Fibroblast of lung (primary cell): ENCODE measurements around the gene KIAA0232. TPM values are rescaled to one million over a fixed set of nuclear protein-coding genes. Genes with fewer than 3 reads are reported as not detected.

Experiments
- DNase-seq, 2 donors: peaks; one replicate each; pipeline versions ENCODE4 v3.0.0 to v3.0.0-alpha.2; 2010; ENCODE audit warnings: low read depth in 2 of 2
- H2AFZ ChIP-seq: 2 replicates; pipeline ENCODE4 v1.5.1; 2012; ENCODE audit warnings: low read length, control low read depth, inconsistent platforms
- H3K27ac ChIP-seq: 2 replicates; pipeline ENCODE4 v1.5.1; 2011; ENCODE audit warnings: low read length, control low read depth; ENCODE audit not compliant: insufficient read depth
- H3K27me3 ChIP-seq: 2 replicates; pipeline ENCODE4 v1.5.1; 2011; ENCODE audit warnings: mild to moderate bottlenecking, low read length; ENCODE audit not compliant: control insufficient read depth, insufficient read depth
- H3K36me3 ChIP-seq: 2 replicates; pipeline ENCODE4 v1.5.1; 2011; ENCODE audit warnings: low read length; ENCODE audit not compliant: control insufficient read depth, insufficient read depth
- H3K4me1 ChIP-seq: 2 replicates; pipeline ENCODE4 v1.5.1; 2011; ENCODE audit warnings: low read length; ENCODE audit not compliant: control insufficient read depth, insufficient read depth; ENCODE audit errors: extremely low read depth
- H3K4me2 ChIP-seq: 2 replicates; pipeline ENCODE4 v1.5.1; 2011; ENCODE audit warnings: low read length, control low read depth; ENCODE audit not compliant: insufficient read depth; ENCODE audit errors: extremely low read depth
- H3K4me3 ChIP-seq, 4 experiments: fragments of 200-600 bp in 1 of 4; sonication (generic) in 1 of 4; replicated peaks in 1 of 4; 2 replicates each; pipeline ENCODE4 v1.5.1; 2011 to 2016; ENCODE audit warnings: low read length in 4 of 4, low read depth in 3 of 4, mild to moderate bottlenecking in 3 of 4, control low read depth in 2 of 4, inconsistent platforms in 1 of 4, mixed read lengths in 1 of 4; ENCODE audit not compliant: insufficient read depth in 1 of 4; ENCODE audit errors: control extremely low read depth in 1 of 4
- H3K79me2 ChIP-seq: 2 replicates; pipeline ENCODE4 v1.5.1; 2012; ENCODE audit warnings: mild to moderate bottlenecking, low read length, inconsistent platforms; ENCODE audit not compliant: control insufficient read depth, insufficient read depth
- H3K9ac ChIP-seq: 2 replicates; pipeline ENCODE4 v1.5.1; 2011; ENCODE audit warnings: mild to moderate bottlenecking, low read length, control low read depth; ENCODE audit not compliant: insufficient read depth
- H3K9me3 ChIP-seq: 2 replicates; pipeline ENCODE4 v1.5.1; 2012; ENCODE audit warnings: low read depth, low read length; ENCODE audit not compliant: control insufficient read depth, insufficient read depth
- H4K20me1 ChIP-seq: 2 replicates; pipeline ENCODE4 v1.5.1; 2011; ENCODE audit warnings: low read length; ENCODE audit not compliant: control insufficient read depth, insufficient read depth; ENCODE audit errors: extremely low read depth
- CTCF ChIP-seq, 2 donors: IDR thresholded peaks in 1 of 2; conservative IDR thresholded peaks in 1 of 2; 1 replicate in 1 of 2; 2 replicates in 1 of 2; pipeline ENCODE4 v1.5.1; 2011 to 2012; ENCODE audit warnings: low read length in 2 of 2, control low read depth in 1 of 2, inconsistent platforms in 1 of 2, low read depth in 1 of 2, mild to moderate bottlenecking in 1 of 2
- EZH2 ChIP-seq: IDR thresholded peaks from 2 replicates; pipeline ENCODE4 v1.5.1; 2012; ENCODE audit warnings: low read length, control low read depth, mild to moderate bottlenecking; ENCODE audit errors: missing control alignments
- polyA plus RNA-seq, 2 donors: library from polyadenylated mRNA; depleted of rRNA in 1 of 2; stranded (reverse) in 1 of 2; unstranded in 1 of 2; fragments of >200 nt; gene quantifications; 2 replicates each; pipeline ENCODE4 v1.2.1, GENCODE V29; 2011 to 2012; ENCODE audit warnings: missing spikeins in 1 of 2
- total RNA-seq: library from RNA; depleted of rRNA; stranded (reverse); fragments of >200 nt; gene quantifications from 2 replicates; pipeline ENCODE4 v1.2.1, GENCODE V29; 2014

Gene KIAA0232
- total and polyA plus RNA-seq, 2 donors (not counting 1 experiment from before 2014, with no cell fraction given): 18.0 to 18.8 TPM

DNA sequence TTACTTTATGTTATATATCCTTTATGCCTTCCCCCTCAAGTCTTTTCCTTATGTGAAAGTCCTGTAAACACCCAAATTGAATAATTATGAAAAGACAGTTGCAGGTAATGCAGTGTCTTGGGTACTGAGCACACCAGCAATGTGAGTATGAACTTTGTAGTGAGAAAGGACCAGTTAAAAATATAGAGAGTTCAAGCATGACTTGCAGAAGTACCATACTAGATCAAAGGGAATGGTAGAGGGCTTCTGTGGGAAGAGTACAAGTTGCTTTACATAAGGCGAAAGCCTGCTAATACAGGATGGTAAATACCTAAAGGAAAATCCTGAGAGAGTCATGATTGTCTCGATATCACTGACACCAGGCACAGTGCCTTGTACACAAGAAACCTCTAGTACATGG lies 25.7 kb downstream of the KIAA0232 start:
- no peak overlapping the region for H3K4me3 ChIP-seq
- no peak for DNase-seq
- H2AFZ ChIP-seq: no peak overlapping the region
- peaks cover 5% of the 10 kb centered on the region for H3K4me1 ChIP-seq
- H3K9me3 ChIP-seq: no peaks in the 10 kb centered on the region
- no peaks in the 10 kb centered on the region for H3K36me3 ChIP-seq
- TF ChIP-seq EZH2 (no peak), CTCF (conservative IDR thresholded peaks at IDR 0.05 in 1 of 2, IDR thresholded peaks at IDR 0.05 in 1 of 2; ENCODE audit: low read depth in 1 of 2, low read length in 2 of 2) (no peak)
- no peak overlapping the region for H3K9ac ChIP-seq
- H3K79me2 ChIP-seq: peaks cover 22% of the 10 kb centered on the region
- H3K4me2 ChIP-seq: no peak overlapping the region
- H3K27ac ChIP-seq: no peak overlapping the region
- H4K20me1 ChIP-seq: peaks cover 3% of the 10 kb centered on the region
- no peaks in the 10 kb centered on the region for H3K27me3 ChIP-seq

- H3K27ac ChIP-seq: no peak overlapping the region
- H3K79me2 ChIP-seq: peaks cover 23% of the 10 kb centered on the region
- DNase-seq: no peak
- peaks cover 3% of the 10 kb centered on the region for H4K20me1 ChIP-seq
- H2AFZ ChIP-seq: no peak overlapping the region
- TF ChIP-seq EZH2 (no peak), CTCF (conservative IDR thresholded peaks at IDR 0.05 in 1 of 2, IDR thresholded peaks at IDR 0.05 in 1 of 2; ENCODE audit: low read depth in 1 of 2, low read length in 2 of 2) (no peak)
- no peaks in the 10 kb centered on the region for H3K27me3 ChIP-seq
- H3K9ac ChIP-seq: no peak overlapping the region
- no peak overlapping the region for H3K4me3 ChIP-seq
- no peaks in the 10 kb centered on the region for H3K9me3 ChIP-seq
- H3K36me3 ChIP-seq: no peaks in the 10 kb centered on the region
- H3K4me1 ChIP-seq: peaks cover 4% of the 10 kb centered on the region
- no peak overlapping the region for H3K4me2 ChIP-seq
Observed at GRCh38 chr4:6811165-6811564, 28.6 kb downstream of the KIAA0232 start.

- H3K79me2 ChIP-seq: peaks cover 27% of the 10 kb centered on the region
- H3K36me3 ChIP-seq: no peaks in the 10 kb centered on the region
- no peak for DNase-seq
Observed at GRCh38 chr4:6812766-6813165, 30.2 kb downstream of the KIAA0232 start.

More at GRCh38 chr4:6812766-6813165, 30.2 kb downstream of the KIAA0232 start:
- no peak overlapping the region for H3K4me3 ChIP-seq
- no peak overlapping the region for H3K27ac ChIP-seq
- no peak overlapping the region for H3K4me2 ChIP-seq
- TF ChIP-seq CTCF (conservative IDR thresholded peaks at IDR 0.05 in 1 of 2, IDR thresholded peaks at IDR 0.05 in 1 of 2; ENCODE audit: low read depth in 1 of 2, low read length in 2 of 2): no peak
- no peak for TF ChIP-seq EZH2
- H3K9me3 ChIP-seq: no peaks in the 10 kb centered on the region
- no peaks in the 10 kb centered on the region for H3K27me3 ChIP-seq
- no peak overlapping the region for H3K9ac ChIP-seq
- H4K20me1 ChIP-seq: peaks cover 3% of the 10 kb centered on the region
- H3K4me1 ChIP-seq: no peaks in the 10 kb centered on the region
- H2AFZ ChIP-seq: no peak overlapping the region
